Trophoblast cell (in vitro differentiated cells and primary cell): ENCODE data around the gene EBF3.
A peak's percentile ranks its signal among the peaks of the same experiment; 100 is the strongest.

ENCODE experiments used
- DNase-seq, 2 donors: peaks; one replicate each; pipeline ENCODE4 v3.0.0-alpha.2; 2016
- H2AFZ ChIP-seq: 2 replicates; pipeline ENCODE4 v1.6.1; 2013; ENCODE audit warnings: low read length, moderate library complexity, mild to moderate bottlenecking; ENCODE audit not compliant: insufficient read depth, poor library complexity
- H2AK5ac ChIP-seq: 2 replicates; pipeline ENCODE4 v1.6.1; 2013; ENCODE audit warnings: mild to moderate bottlenecking, low read length
- H2BK120ac ChIP-seq: 2 replicates; pipeline ENCODE4 v1.6.1; 2013; ENCODE audit warnings: low read length, mild to moderate bottlenecking, moderate library complexity; ENCODE audit not compliant: insufficient read depth, poor library complexity
- H2BK12ac ChIP-seq: 2 replicates; pipeline ENCODE4 v1.6.1; 2013; ENCODE audit warnings: mild to moderate bottlenecking, low read length, moderate library complexity
- H2BK5ac ChIP-seq: 2 replicates; pipeline ENCODE4 v1.6.1; 2013; ENCODE audit warnings: low read length, low read depth, moderate library complexity, mild to moderate bottlenecking; ENCODE audit not compliant: poor library complexity
- H3K14ac ChIP-seq: 2 replicates; pipeline ENCODE4 v1.6.1; 2013; ENCODE audit warnings: mild to moderate bottlenecking, low read length
- H3K18ac ChIP-seq: 2 replicates; pipeline ENCODE4 v1.6.1; 2013; ENCODE audit warnings: mild to moderate bottlenecking, low read length
- H3K23ac ChIP-seq: 2 replicates; pipeline ENCODE4 v1.6.1; 2013; ENCODE audit warnings: low read length
- H3K27ac ChIP-seq: 2 replicates; pipeline ENCODE4 v1.5.1; 2013; ENCODE audit warnings: low read depth, mild to moderate bottlenecking, inconsistent platforms, low read length, moderate library complexity
- H3K27me3 ChIP-seq: 2 replicates; pipeline ENCODE4 v1.6.1; 2013; ENCODE audit warnings: inconsistent platforms, mild to moderate bottlenecking, low read length, moderate library complexity; ENCODE audit not compliant: insufficient read depth
- H3K36me3 ChIP-seq, 2 experiments: 1 replicate in 1 of 2; 2 replicates in 1 of 2; pipeline ENCODE4 v1.6.1; 2013; ENCODE audit warnings: low read length in 2 of 2, mild to moderate bottlenecking in 2 of 2, moderate library complexity in 1 of 2; ENCODE audit not compliant: insufficient read depth in 2 of 2, control insufficient read depth in 1 of 2
- H3K4ac ChIP-seq: 2 replicates; pipeline ENCODE4 v1.6.1; 2013; ENCODE audit warnings: low read depth, mild to moderate bottlenecking, low read length, moderate library complexity
- H3K4me1 ChIP-seq, 2 experiments: 1 replicate in 1 of 2; 2 replicates in 1 of 2; pipeline ENCODE4 v1.6.1; 2013; ENCODE audit warnings: low read length in 2 of 2, mild to moderate bottlenecking in 2 of 2, moderate library complexity in 1 of 2; ENCODE audit not compliant: insufficient read depth in 2 of 2, control insufficient read depth in 1 of 2
- H3K4me2 ChIP-seq: 2 replicates; pipeline ENCODE4 v1.6.1; 2013; ENCODE audit warnings: inconsistent platforms, mild to moderate bottlenecking, low read length, moderate library complexity
- H3K4me3 ChIP-seq: 2 replicates; pipeline ENCODE4 v1.5.1; 2013; ENCODE audit warnings: mild to moderate bottlenecking, low read depth, low read length, inconsistent platforms
- H3K79me1 ChIP-seq: one replicate; pipeline ENCODE4 v1.6.1; 2013; ENCODE audit warnings: low read length
- H3K79me2 ChIP-seq: 2 replicates; pipeline ENCODE4 v1.6.1; 2013; ENCODE audit warnings: low read length, mild to moderate bottlenecking; ENCODE audit not compliant: control insufficient read depth, insufficient read depth, poor library complexity
- H3K9ac ChIP-seq: 2 replicates; pipeline ENCODE4 v1.6.1; 2013; ENCODE audit warnings: mild to moderate bottlenecking, low read length
- H3K9me3 ChIP-seq: 2 replicates; pipeline ENCODE4 v1.6.1; 2013; ENCODE audit warnings: low read depth, mild to moderate bottlenecking, control low read depth, inconsistent platforms, low read length; ENCODE audit not compliant: insufficient read depth
- H4K12ac ChIP-seq: 2 replicates; pipeline ENCODE4 v1.6.1; 2013; ENCODE audit warnings: low read depth, mild to moderate bottlenecking, low read length, moderate library complexity
- H4K8ac ChIP-seq: 2 replicates; pipeline ENCODE4 v1.6.1; 2013; ENCODE audit warnings: low read depth, mild to moderate bottlenecking, low read length, moderate library complexity
- H4K91ac ChIP-seq: one replicate; pipeline ENCODE4 v1.6.1; 2013; ENCODE audit warnings: low read depth, mild to moderate bottlenecking, low read length, moderate library complexity
- WGBS: extraction: QIAGEN DNeasy Blood & Tissue Kit; methylation state at CpG from one replicate; pipeline ENCODE4 v1.1.7; 2013; ENCODE audit warnings: missing lambda C conversion rate; ENCODE audit not compliant: insufficient read length, insufficient coverage; ENCODE audit errors: extremely low coverage; 5-methylcytosine and 5-hydroxymethylcytosine counted together

Gene EBF3

GRCh38 chr10:129832573-129833467 lies 131.3 kb downstream of the EBF3 start:
- Histone ChIP-seq H3K18ac (no peak overlapping the region), H3K4me1 (no peaks in the 10 kb centered on the region), H2AK5ac (no peak overlapping the region), H3K9me3 (no peaks in the 10 kb centered on the region), H3K27ac (no peak overlapping the region), H2BK12ac (no peak overlapping the region), H4K12ac (no peak overlapping the region), H3K9ac (no peak overlapping the region), H3K4me2 (no peak overlapping the region), H3K14ac (no peak overlapping the region), H3K79me1 (no peaks in the 10 kb centered on the region), H2AFZ (no peak overlapping the region), H4K91ac (no peak overlapping the region), H4K8ac (no peak overlapping the region), H3K23ac (no peak overlapping the region), H3K4me3 (no peak overlapping the region), H3K36me3 (no peaks in the 10 kb centered on the region), H2BK5ac (no peak overlapping the region), H3K79me2 (no peaks in the 10 kb centered on the region), H3K27me3 (no peaks in the 10 kb centered on the region), H3K4ac (no peak overlapping the region), H2BK120ac (no peak overlapping the region)
- DNase-seq, result no peak
- no CpG with 5 or more reads among the region's 22 CpGs for WGBS

- Histone ChIP-seq H3K4ac (no peak overlapping the region), H3K4me3 (no peak overlapping the region), H2BK5ac (no peak overlapping the region), H3K79me1 (no peaks in the 10 kb centered on the region), H3K9me3 (no peaks in the 10 kb centered on the region), H3K9ac (no peak overlapping the region), H4K8ac (no peak overlapping the region), H2BK120ac (no peak overlapping the region), H3K4me2 (no peak overlapping the region), H3K27me3 (no peaks in the 10 kb centered on the region), H3K36me3 (no peaks in the 10 kb centered on the region), H3K79me2 (no peaks in the 10 kb centered on the region), H3K23ac (no peak overlapping the region), H2AK5ac (no peak overlapping the region), H3K27ac (no peak overlapping the region), H4K12ac (no peak overlapping the region), H2AFZ (no peak overlapping the region), H3K4me1 (no peaks in the 10 kb centered on the region), H3K18ac (no peak overlapping the region), H3K14ac (no peak overlapping the region), H4K91ac (no peak overlapping the region), H2BK12ac (no peak overlapping the region)
- no peak for DNase-seq
- no CpG with 5 or more reads among the region's 8 CpGs for WGBS
Measured at GRCh38 chr10:129831150-129831549, 132.9 kb downstream of the EBF3 start.

- H4K8ac ChIP-seq, result no peak overlapping the region
- no peaks in the 10 kb centered on the region for H3K79me1 ChIP-seq
- no peak overlapping the region for H3K4ac ChIP-seq
- no peak overlapping the region for H2BK5ac ChIP-seq
- no peak overlapping the region for H2BK120ac ChIP-seq
- no peaks in the 10 kb centered on the region for H3K36me3 ChIP-seq
- H3K9ac ChIP-seq, result no peak overlapping the region
- no peak overlapping the region for H3K23ac ChIP-seq
- H4K91ac ChIP-seq, result no peak overlapping the region
- H3K27me3 ChIP-seq, result no peaks in the 10 kb centered on the region
- H3K79me2 ChIP-seq, result no peaks in the 10 kb centered on the region
- H3K9me3 ChIP-seq, result no peaks in the 10 kb centered on the region
- H3K4me2 ChIP-seq, result no peak overlapping the region
- no peak overlapping the region for H3K18ac ChIP-seq
- no peak overlapping the region for H3K27ac ChIP-seq
- no CpG with 5 or more reads among the region's 3 CpGs for WGBS
- H3K4me3 ChIP-seq, result no peak overlapping the region
- no peak overlapping the region for H4K12ac ChIP-seq
- no peak for DNase-seq
- H2BK12ac ChIP-seq, result no peak overlapping the region
- no peak overlapping the region for H2AK5ac ChIP-seq
- H3K14ac ChIP-seq, result no peak overlapping the region
- no peak overlapping the region for H2AFZ ChIP-seq
- H3K4me1 ChIP-seq, result no peaks in the 10 kb centered on the region
Measured at GRCh38 chr10:129825826-129826225, 138.2 kb downstream of the EBF3 start.

- Histone ChIP-seq H3K4me1 (no peaks in the 10 kb centered on the region), H2BK12ac (no peak overlapping the region), H2BK5ac (no peak overlapping the region), H2BK120ac (no peak overlapping the region), H2AFZ (no peak overlapping the region), H3K18ac (no peak overlapping the region), H3K36me3 (no peaks in the 10 kb centered on the region), H3K79me2 (no peaks in the 10 kb centered on the region), H4K12ac (no peak overlapping the region), H3K23ac (no peak overlapping the region), H3K14ac (no peak overlapping the region), H3K27ac (no peak overlapping the region), H3K4me3 (peak overlapping the region; percentile 30), H4K8ac (no peak overlapping the region), H2AK5ac (no peak overlapping the region), H3K4me2 (no peak overlapping the region), H3K9ac (no peak overlapping the region), H3K79me1 (no peaks in the 10 kb centered on the region), H4K91ac (no peak overlapping the region), H3K9me3 (no peaks in the 10 kb centered on the region), H3K27me3 (no peaks in the 10 kb centered on the region), H3K4ac (no peak overlapping the region)
- no CpG with 5 or more reads among the region's 5 CpGs for WGBS
- DNase-seq, result no peak
Measured at GRCh38 chr10:129825221-129825620, 138.9 kb downstream of the EBF3 start.
